HG02763 (cell line): ENCODE data around the gene KLB.
"Not testable (repeated sequence)": the region's sequence is repeated elsewhere in the genome, so short reads cannot be mapped to it uniquely, and the experiment has no call there.

Experiments
- ATAC-seq: cut with Tn5 transposase; IDR thresholded peaks from one replicate; pipeline ENCODE4 v1.9.1; 2021; ENCODE audit warnings: mild to moderate bottlenecking, moderate library complexity; ENCODE audit not compliant: unreplicated experiment

Gene KLB

DNA sequence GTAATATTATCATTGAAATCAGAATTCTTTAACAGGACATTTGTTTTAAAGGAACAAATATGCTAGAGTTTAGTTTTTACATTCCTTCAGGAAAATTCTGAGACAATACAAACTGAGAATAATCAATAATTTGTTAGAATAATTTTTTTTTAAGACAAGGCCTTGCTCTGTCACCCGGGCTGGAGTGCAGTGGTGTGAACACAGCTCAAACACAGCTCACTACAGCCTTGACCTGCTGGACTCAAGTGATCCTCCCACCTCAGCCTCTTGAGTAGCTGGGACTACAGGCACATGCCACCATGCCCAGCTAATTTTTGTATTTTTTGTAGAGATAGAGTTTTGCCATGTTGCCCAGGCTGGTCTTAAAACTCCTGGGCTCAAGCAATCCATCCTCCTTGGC, 18.6 kb downstream of the KLB start:
- not testable (repeated sequence) for ATAC-seq

DNA sequence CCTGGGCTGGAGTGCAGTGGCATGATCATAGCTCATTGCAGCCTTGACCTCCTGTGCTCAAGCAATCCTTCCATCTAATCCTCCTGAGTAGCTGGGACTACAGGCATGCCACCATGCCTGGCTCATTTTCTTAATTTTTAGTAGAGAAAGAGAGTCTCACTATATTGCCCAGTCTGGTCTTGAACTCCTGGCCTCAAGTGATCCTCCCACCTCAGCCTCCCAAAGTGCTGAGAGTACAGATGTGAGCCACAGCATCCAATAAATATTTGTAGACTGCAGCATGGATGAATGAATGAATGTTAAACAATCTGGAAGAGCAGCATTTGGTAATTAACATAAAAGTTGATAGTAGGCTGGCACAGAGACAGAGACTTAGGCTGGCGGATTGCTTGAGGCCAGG, 20.0 kb downstream of the KLB start:
- ATAC-seq = no peak

DNA sequence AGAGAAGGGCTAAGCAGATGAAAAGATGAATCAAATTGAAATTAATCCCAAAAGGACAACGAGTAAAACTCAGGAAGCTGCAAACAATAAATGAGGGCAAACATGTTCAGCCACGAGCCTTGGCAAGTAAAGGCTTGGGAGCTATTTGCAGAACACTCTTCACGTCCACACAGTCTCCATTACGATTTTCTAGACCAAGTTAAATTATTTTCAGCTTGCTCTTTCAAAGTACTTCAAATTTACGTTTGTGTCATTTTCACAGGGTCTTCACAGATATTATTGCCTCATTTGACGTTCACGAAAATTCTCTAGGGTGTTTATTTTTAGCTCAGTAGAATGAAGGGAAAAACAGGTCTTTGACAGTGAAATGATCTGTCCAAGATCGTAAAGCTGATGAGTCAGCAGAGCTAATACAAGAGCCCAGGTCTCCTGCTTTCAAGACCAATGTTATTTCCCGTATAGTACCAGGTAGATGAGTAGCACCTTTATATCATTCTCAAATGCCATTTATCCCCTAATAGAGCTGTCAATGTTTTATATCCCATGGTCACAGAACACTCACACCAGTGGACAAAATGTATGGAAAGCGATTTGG, 20.9 kb downstream of the KLB start:
- ATAC-seq = no peak

DNA sequence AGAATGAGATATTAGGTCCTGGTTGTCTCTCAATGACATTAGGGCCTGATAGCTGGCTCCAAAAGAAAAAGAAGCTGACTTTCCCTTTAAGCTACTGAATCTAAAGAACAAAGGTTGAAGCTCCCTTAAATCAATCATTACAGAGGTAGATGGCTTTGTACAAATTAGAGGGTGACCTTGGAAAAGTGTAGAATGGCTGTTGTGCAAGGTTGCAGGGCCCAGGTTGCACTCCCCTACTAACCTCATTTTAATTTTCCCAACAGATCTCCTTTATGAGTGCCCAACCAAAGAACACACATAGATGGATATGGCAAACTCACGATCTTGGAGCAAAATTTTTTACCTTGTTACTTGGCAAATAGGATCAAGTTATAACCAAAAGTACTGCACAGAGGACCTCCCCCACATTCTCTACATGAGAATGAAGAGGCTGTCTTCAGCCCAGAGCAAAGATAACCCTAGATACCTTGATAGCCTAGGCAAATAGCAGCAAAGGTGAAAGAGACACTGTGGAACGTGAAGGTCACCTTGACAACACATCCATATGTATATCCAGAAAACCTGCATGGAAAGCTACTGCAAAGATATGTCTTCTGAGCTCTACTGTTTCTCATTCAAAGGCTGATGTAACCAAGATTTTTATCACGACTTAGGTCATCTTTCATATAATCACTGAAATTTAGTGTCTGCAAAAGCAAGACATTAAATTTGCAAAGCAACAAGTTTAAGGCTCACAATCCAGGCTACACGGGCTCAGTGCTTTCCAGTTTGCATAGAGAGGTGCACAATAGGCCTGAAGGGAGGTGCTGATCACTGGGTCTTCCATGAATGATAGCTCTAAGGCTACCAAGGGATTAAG, 23.0 kb downstream of the KLB start:
- ATAC-seq = no peak

DNA sequence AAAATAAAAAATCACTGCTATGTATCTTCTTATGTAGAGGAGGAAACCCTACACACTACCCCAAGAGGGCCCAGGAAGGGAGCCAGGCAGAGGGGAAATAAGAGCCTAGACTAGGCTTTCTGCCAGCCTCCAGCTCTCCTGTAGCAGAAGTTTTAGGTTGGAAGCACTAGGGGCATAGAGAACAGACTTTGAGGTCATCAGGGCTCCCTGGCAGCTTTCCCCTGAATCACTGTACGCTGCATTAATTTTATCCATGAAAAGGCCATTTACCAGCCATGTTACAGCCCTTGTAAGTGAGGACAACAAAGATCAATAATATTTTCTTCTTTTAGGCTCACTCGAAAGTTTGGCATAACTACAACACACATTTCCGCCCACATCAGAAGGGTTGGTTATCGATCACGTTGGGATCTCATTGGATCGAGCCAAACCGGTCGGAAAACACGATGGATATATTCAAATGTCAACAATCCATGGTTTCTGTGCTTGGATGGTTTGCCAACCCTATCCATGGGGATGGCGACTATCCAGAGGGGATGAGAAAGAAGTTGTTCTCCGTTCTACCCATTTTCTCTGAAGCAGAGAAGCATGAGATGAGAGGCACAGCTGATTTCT, 27.3 kb downstream of the KLB start:
- ATAC-seq = no peak

DNA sequence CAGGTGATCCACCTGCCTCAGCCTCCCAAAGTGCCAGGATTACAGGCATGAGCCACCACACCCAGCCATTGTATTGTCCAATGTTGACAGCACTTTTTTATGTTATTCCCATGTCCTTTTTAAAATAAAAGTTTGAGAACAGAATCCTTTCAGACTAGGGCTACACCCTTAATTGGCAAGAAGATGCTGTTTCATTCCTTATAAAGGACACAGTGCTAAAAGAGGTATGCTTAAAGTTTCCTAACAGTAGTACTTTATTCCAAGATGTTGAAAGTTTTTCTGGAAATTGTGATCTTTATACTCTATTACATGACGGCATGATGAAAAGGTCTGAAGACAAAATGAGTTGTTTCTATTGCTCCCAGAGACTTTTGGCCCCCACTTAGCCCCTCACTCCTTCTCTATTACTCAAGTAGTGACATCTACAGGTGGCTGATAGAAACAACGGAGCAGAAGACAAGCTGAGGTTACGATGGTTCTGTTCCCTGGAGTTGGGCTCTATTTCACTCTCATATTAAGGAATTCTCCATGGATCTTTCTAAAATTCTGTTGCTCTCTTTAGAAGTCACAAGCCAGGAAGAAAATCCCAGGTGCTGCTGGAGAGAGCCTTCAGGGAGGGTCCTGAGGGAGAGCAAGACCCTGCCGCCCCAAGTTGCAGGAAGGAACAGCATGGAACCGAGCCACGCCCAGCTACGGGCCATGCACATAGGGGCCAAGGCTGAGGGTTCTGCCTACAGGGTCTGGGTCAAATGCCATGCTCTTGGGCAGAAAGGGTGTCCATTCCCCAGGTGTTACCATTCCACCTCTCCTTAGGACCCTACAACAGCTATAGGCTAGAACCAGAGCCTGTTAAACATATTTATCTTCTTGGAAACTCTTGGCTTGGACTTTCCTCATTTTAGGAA, 29.2 kb downstream of the KLB start:
- ATAC-seq = no peak

DNA sequence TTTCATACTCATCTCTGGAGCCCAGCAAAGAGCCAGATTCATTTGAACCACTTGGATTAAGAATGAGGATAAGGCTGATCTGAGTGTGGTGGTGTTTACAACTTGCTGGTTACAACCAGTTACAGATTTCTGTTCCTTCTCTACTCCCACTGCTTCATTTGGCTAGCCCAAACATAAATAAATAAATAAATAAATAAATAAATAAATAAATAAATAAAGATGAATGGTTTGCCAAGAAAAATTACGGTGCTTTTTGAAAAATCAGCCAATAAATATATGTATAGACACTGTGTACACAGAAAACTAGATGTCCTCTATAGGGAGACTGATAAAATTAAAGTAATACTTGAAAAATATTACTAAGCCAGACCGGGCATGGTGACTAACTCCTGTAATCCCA, 34.9 kb downstream of the KLB start:
- ATAC-seq = no peak

DNA sequence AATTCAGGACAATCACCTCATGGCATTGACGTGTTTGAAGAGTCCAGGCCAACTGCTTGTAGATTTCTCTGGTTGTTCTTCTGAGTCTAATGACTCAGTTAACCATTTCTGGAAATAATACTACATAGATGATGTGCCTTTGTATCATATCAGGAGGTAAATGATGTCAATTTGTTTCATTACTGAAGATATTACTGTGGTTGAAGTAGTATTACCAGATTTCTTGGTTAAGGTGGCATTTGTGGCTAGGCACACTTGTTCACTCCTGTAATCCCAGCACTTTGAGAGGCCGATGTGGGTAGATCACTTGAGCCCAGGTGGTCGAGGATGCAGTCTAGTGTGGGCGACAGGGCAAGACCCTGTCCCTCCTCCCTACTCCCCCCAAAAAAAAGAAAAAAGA, 36.3 kb downstream of the KLB start:
- ATAC-seq = no peak

DNA sequence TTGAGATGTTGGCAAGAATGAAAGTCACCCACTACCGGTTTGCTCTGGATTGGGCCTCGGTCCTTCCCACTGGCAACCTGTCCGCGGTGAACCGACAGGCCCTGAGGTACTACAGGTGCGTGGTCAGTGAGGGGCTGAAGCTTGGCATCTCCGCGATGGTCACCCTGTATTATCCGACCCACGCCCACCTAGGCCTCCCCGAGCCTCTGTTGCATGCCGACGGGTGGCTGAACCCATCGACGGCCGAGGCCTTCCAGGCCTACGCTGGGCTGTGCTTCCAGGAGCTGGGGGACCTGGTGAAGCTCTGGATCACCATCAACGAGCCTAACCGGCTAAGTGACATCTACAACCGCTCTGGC, 39.7 kb downstream of the KLB start:
- no peak for ATAC-seq

DNA sequence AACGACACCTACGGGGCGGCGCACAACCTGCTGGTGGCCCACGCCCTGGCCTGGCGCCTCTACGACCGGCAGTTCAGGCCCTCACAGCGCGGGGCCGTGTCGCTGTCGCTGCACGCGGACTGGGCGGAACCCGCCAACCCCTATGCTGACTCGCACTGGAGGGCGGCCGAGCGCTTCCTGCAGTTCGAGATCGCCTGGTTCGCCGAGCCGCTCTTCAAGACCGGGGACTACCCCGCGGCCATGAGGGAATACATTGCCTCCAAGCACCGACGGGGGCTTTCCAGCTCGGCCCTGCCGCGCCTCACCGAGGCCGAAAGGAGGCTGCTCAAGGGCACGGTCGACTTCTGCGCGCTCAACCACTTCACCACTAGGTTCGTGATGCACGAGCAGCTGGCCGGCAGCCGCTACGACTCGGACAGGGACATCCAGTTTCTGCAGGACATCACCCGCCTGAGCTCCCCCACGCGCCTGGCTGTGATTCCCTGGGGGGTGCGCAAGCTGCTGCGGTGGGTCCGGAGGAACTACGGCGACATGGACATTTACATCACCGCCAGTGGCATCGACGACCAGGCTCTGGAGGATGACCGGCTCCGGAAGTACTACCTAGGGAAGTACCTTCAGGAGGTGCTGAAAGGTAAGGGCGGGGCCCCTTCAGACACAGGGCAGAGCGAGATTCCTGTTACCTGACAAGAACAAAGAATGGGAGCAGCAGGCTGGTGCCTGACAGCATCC, 40.3 kb downstream of the KLB start:
- peak; percentile 79 for ATAC-seq

DNA sequence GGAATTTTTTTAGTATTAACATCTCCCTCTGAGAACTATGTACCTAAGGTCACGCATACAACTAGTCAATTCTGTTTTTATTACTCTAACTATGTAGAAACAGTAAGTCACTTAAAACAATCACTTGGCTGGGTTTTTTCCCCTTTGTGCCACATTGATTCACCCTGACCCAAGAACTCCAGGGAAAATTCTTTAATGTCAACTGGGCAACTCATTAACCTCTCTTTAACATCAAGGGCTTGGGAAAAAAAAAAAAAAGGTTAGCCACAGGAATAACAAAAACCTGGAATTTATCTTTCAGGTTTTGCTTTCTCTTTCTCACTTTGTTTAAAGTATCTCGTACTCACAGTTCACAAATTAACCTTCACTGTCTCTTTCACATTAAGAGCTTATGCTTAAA, 43.9 kb downstream of the KLB start:
- no peak for ATAC-seq

DNA sequence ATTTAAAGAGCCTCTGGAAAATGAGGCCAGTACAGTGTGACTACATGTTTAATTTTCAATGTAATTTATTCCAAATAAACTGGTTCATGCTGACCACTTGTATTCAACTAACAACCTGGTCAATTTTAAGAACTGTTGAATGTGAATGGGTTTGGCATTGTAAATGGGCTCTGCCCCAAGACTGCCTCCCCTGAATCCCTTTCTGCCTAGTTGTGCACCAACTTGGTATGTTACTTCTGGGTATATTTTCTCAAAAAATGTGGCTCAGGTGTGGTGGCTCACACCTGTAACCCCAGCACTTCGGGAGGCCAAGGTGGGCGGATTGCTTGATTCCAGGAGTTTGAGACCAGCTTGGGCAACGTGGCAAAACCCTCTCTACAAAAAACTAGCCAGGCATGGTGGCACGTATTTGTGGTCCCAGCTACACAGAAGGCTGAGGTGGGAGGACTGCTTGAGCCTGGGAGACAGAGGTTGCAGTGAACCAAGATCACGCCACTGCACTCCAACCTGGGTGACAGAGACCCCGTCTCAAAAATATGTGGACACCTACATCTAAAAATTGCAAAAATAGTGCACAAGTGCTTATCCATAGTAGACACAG, 44.8 kb downstream of the KLB start:
- no peak for ATAC-seq

DNA sequence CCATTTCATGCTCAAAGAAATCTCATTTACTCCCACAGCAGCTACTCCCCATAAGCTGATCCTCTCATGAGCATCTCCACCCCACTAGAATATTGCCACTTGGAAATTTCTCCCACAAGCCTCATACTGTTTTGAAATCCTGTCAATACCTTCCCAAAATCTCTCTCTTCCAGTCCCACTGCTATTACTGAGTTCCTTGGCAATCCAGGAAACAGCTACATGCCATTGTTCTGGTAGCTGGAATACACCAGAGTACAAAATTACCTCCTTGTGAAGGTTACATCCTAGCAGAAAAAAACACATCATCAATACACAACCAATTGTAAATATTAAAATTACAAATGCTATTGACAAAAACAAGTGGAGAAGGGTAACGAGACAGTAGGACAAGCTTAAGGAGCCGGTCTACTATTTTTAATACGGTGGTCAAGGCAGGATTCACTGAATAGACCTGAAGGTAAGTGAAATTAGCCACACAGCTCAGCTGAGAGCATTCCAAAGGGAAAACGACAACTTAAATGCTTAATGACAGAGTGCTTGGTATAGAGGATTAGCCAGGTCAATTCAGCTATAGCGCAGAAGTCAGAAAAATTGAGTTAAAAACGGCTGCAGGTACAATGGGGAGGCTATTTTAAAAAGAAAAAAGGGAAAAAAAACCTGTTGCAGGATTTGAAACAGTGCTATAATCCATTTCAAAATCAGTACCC, 45.6 kb downstream of the KLB start:
- no peak for ATAC-seq

DNA sequence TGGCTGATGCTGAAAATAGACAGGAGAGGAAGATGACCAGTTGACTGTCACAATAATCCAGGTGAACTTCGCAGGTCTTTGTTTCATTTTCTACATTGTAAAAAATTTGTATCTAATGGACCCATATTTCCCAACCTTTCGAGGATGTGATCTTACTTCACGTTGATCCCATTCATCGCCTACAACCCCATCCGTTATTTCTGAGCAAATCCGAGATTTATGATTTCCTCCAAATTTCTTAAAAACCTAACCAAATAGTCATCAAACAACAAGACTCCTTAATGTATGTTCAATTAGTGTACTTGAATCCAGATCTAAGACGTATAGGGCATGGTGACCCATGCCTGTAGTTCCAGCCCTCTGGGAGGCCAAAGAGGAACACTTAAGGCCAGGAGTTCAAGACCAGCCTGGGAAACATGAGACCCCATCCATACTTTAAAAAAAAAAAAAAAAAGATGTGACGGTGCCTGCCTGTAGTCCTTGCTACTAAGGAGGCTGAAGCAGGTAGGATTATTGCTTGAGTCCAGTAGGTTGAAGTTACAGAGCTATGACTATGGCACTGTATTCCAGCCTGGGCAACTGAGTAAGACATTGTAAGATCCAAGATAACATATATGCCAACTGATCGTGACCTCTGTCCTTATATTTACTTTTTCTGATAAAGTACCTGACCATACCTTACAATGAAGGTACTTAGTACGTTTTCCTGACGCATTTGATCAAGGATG, 46.3 kb downstream of the KLB start:
- ATAC-seq = no peak

DNA sequence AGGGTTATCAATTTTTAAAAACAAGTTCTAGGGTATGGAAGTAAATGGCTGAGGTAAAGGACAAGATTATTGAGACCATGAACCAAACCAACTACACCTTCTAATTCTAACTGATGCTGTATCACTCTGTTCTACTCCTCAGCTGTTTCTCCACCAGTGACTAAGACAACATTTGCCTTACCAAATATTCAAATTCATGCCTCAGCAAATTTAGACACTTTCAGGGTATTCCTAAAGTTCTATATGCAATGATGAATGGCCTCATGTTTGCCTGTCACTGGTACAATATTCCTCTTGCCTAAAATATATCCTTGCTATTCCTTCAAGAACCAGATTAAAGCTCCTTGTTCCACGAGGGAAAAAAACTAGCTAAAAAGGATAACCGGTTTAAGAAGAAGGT, 47.0 kb downstream of the KLB start:
- no peak for ATAC-seq

DNA sequence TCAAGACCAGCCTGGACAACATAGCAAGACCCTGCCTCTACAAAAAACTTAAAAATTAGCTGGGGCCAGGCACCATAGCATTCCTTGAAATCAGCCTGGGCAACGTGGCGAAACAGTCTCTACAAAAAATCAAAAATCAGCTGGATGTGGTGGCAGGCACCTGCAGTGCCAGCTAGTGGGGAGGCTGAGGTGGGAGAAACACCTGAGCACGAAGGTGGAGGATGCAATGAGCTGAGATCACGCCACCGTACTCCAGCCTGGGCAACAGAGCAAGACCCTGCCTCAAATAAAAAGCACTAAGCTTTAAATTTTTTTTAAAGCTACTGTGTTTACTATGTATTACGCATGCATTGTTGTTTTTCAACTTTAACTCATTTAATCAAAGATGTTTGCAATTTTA, 48.8 kb downstream of the KLB start:
- no peak for ATAC-seq

DNA sequence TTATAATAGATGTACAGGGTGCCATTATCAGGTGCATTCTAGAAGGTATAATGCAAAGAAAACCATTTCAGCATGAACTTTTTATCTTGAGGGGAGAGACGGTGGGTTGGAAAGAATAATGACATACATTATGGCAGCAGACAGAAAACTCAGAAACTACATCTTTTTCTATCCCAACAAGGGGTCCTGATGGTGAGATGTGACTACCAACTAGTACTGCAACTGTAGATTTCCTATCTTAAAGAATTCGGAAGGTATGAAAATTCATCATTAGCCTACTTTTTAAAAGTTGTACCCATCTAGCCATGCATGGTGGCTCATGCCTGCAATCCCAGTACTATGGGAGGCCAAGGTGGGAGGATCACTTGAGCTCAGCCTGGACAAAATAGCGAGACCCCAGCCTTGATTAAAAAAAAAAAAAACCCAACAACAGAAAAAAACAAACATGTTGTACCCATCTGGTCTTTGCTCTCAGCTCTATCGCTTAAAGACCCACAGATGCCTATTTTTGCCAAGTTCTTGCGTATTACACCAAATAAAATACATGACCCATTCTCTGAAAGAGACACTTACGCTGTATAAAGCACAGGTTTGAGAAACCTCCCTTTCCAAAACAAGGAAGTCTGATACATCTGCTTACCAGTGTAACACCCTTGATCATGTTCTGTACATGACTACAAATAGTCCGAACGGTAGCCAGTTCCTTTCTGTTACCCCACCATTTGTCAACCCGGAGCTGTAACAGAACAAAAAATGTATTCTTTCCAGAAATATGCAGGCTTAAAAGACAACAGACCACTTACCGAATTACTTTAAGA, 50.4 kb downstream of the KLB start:
- ATAC-seq = no peak

DNA sequence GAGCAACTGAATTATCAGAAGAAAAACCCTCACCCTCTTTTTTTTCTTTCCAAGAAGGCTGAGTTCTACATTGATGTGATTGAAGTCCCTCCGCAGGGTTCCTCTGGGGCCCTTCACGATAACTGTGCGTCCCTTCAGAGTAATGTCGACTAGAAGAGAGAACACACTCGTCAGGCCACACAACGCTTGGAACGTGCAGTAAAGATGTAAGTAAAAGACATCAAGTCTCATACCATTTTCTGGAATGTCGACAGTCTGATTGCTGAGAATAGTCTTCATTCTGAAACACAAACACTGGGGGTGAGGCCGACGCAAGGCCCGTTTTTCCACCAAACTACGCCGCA, 51.4 kb downstream of the KLB start:
- not testable (repeated sequence) for ATAC-seq
